Effector CD4-positive, alpha-beta T cell (primary cell): ENCODE data around the gene TRAPPC3L.

Experiments used
- DNase-seq: peaks from one replicate; pipeline ENCODE4 v3.0.0-alpha.2; 2020

Gene TRAPPC3L

DNA sequence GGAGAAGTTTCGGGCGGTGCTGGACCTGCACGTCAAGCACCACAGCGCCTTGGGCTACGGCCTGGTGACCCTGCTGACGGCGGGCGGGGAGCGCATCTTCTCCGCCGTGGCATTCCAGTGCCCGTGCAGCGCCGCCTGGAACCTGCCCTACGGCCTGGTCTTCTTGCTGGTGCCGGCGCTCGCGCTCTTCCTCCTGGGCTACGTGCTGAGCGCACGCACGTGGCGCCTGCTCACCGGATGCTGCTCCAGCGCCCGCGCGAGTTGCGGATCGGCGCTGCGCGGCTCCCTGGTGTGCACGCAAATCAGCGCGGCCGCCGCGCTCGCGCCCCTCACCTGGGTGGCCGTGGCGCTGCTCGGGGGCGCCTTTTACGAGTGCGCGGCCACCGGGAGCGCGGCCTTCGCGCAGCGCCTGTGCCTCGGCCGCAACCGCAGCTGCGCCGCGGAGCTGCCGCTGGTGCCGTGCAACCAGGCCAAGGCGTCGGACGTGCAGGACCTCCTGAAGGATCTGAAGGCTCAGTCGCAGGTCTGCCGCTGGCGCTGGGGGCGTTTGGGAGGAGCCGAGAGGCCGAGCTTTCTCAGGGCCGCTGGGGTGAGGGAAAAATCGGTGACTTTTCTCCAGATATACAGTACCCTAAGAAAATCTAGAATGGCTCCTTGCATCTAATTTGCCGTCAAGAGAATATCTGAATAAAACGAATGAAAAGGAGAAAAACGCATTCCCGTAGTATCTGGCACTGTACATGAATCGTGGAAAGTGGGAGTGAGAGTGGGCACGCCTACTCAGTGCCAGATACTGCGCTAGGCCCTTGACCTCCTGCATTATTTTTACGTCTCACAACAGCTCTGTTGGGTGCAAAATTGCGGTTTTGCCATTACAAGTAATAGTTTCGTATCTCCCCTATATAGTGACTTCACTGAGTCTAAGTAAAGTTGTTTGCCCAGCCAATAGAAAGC is 83.3 kb downstream of the TRAPPC3L start:
- DNase-seq: no peak

DNA sequence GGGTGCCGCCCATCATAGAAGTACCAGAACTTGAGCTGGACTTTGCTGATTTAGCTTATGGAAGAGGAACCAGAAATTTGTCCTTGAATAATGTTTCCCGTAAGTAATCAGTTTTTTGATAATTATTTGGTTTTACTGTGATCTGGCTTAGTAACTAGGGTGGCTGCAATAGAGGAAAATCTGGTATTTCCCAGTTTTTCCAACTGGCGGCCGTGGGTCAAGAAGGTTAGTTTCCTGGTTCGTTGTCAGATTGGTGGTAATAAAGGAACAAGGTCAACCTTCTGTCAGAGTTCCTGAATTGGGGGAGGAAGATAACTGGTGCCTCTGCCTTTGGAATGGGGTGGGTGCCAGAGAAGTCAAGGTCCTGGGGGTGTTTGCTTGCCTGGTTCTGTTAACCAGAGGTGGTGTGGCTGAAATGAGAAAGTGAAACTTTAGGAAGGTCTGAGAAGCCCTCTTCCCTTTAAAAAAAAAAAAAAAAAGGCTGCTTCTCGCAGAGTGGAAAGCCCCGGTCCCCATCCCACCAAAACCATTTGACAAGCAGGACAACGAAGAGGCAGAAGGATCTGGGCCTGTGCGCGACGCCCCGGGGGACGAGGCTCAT is 84.1 kb downstream of the TRAPPC3L start, which contains the start of gene CALHM6:
TSS of gene CALHM6 (plus strand) at position 45 of the 601 bp plus-strand sequence. CDS start at position 600, 555 bp downstream.
- DNase-seq: no peak

DNA sequence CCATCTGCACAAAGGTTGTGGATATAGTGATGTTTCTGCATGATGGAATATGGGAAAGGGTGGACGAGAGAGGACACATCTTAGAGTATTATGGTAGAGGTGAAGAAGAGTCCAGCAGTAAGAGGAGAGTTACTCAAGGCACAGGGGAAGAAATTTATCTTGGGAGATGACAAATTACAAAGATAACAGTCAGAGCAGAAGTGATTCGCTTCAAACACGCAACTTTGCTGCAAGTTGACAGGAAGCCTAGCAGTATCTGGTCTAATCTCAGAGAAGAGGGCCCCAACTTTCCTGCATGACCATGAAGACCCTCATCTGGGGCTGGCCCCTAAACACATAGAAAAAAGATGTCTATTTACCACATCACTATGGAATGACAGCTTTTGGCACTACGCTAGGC is 85.6 kb downstream of the TRAPPC3L start:
- DNase-seq: no peak

DNA sequence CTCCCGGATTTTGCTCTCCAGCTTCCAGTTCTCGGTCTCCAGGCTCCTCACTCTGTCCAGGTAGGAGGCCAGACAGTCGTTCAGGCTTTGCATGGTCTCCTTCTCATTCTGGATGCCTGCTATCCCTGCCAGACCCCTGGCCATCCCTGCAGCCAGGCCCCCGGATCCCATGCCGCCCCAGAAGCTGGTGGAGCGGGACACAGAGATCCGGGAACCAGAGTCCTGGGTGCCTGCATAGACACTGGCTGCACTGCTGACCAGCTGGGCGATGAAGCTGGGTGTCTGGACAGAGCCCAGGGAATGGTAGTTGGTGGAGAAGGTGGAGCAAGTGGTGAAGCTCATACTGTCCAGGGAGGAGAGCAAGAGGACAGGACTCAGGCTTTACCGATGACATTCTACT is 87.2 kb downstream of the TRAPPC3L start:
- no peak for DNase-seq

DNA sequence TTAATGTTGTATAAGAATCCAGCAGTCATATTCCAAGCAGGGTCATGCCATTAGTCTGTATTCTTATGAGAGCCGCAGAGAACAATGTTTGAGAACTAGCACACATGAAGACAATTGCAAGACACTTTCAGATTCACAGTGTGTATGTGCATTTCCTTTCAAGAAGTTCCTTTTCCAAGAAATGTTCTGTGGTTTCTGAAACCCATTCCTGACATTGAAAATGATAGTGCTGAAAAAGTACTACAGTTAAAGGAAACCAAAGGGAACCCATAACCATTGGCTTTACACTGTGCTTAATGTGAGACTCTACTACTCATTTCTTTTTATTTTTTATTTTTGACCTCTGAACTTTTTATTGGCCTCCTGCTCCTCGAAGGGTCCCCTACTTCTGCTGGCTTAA is 88.6 kb downstream of the TRAPPC3L start:
- DNase-seq: no peak

DNA sequence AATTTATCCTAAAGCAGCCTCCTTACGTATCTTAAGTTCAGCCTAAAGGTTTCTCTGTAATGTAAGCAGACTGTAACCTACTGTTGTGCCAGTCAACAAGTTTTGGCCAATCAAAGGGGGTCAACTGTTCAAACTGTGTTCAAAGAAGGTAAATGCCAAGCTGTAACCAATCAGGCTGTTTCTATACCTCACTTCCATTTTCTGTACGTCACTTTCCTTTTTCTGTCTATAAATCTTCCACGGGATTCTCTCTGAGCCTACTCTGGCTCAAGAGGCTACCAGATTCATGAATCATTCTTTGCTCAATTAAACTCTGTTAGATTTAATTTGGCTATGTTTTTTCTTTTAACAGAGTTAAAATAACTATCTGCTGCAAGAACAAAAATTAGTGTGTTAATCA is 89.4 kb downstream of the TRAPPC3L start:
- DNase-seq: no peak

DNA sequence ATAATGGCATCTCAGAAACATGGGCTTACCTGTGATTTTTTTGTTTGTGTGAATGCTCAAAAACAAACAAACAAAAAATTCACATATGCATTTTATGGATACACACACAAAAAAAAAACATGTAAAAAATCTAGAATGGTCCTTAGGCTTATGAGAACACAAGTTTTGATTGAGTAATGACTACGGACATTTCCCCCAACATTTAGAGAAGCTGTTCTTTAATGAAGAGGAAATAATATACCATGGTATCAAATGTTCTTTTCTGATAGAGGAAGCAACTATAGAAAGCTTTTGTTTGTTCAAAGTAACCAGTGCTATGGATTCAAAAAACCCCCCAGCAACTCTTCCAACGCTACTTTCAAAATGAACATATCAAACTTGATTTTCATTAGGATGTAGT is 93.0 kb downstream of the TRAPPC3L start:
- no peak for DNase-seq

DNA sequence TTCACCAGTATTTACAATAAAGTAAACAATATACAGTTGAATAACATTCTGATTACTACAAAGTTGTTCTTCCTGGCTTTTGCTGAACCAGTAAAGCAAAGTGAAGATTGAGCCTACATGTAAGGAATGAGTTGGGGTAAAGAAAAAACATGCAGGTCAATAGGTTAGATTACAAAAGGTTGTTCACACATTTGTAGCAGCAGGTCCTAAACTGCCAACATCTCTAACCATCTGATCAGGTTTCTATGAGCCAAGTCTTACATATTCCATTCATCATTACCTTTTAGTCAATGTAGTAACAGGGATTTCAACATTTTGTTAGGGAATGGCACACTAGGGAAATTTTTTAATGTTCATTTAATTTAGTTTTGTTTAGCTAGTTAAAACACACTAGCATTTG is 93.6 kb downstream of the TRAPPC3L start:
- DNase-seq: no peak

DNA sequence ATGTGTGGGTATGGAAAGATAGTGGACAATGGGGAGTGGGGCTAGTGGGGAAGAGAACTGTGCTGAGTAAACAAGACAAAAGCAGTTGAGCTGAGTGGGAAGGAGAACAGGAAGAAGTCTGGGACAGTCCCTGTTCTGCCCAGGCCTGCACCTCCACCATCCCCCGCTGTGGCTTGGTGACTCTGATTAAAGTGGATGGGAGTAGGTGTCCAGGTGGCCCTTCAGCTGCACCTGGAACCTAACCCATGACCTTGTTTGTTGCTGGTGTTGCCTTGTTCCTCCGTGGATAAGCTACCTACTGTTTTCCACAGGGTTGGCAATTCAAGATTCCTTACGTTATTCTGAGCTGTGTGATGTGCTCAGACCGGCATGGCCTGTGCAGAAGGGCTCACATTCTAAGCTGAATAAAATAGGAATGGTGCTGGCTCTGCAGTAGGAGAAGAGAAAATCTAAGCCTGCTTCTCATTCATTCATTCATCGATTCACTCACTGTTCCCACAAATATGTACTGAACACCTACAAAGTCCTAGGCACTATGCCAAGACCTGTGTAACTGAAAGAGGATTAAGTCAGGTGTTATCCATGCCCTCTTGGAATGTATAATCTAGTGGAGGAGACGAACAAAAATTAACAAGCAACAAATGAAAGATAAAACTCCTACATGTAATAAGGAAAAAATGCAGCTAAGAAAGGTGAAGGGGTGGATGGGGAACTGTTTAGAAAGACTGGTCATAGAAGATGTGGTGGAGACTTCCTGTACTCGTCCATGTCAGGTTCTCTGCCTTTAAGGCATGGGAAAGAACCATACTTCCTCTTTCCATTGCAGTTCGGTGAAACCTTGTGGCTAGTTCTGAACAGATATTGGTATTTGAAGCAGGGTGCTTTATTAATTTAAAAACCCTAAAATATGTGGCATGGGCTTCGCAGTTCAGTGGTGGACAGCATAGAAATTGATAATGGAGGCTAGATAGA is 94.4 kb downstream of the TRAPPC3L start:
- no peak for DNase-seq

DNA sequence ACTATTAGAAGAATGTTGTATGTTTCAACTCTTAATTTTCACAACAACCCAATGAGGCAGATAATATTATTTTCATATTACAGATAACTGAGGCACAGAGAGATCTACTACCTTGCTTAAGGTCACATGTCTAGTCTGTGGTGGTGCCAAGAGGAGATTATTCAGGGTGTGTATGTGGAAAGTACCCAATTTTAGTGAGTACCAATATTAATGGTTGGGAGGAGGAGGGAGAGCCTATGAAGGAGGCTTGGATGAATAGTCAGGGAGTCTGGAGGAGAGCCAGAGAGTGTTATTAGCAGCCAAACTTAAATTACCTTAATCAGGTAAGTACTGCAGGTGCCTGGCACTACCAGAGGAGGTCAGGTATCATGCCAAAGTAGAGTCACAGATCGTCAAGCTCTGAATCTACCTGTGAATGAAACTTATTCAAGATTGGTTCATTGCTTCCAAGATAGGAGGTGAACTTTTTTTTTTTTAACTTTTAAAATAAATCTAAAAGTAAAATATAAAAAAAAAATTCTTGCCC is 95.2 kb downstream of the TRAPPC3L start:
- DNase-seq: no peak

DNA sequence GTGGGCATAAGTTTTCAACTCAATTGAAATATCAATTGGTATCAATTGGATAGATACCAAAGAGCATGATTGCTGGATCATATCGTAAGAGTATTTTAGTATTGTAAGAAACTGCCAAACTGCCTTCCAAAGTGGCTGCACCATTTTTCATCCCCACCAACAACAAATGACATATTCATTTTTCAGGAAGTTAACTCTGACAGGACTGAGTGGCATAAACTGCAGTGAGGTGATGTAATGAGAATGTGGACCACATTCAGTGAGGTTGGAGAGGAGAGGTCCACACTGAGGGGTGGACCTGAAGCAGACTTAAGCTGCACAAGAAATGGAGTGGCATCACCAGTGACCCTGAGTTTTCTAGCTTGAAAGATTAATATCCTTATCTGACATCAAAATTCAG is 95.9 kb downstream of the TRAPPC3L start:
- no peak for DNase-seq

DNA sequence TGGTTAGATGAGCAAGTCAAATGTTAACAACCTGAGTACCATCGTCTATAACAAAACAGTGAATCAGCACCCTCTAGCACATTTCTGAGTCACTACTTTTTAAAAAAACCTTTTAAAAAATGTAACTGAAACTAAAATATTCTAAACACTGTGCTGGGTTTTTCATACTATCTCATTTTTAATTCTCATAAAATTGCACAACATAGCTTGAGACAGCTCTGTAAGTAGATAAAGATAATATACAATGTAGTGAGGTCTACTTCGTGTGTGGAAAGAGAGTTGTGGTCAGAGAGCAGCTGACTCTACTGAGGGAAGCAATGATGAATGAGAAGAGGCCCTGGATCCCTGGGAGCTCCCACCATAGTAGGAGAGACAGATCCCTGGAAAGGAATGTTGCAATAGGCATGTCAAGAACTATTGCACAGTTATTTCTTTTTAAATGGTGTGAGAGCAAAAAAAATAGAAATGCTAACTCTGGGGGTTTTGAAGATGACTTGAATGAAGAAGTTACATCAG is 97.9 kb downstream of the TRAPPC3L start:
- DNase-seq: no peak

DNA sequence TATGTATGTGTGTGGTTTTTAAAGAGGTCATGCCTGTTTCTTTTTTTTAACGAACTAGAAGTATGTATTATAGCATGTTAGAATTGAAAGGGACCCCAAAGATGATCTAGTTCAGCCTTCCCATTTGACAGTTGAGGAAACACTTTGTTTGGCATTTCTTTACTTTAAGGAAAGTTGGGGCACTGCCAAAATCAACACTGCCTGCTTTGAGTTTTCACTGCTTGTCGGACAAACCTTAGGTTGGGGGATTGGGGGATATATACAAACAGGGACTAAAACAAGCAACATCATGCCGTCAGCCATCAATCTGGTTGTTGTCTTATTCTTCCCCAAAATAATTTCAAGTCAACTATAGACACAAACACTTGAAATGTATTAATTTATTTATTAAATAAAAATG is 98.4 kb downstream of the TRAPPC3L start:
- no peak for DNase-seq

DNA sequence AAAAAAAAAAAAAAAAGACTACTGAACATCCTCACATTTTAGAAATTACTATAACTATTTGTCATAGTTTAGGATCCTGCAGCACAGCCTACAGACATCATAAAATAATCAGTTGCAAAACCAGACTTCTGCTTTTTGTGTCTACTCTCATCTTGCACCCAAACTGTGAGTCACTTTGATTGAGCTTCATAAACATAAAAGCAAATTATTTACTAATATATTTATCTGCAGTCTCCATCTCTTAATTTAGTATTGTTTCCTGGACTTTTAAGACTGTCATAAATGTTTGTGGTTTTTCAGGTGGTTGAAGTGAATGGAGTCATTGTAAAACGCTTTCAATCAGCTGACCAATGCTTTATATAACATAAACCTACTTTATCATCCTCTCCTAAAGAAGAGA is 99.1 kb downstream of the TRAPPC3L start:
- DNase-seq: no peak

DNA sequence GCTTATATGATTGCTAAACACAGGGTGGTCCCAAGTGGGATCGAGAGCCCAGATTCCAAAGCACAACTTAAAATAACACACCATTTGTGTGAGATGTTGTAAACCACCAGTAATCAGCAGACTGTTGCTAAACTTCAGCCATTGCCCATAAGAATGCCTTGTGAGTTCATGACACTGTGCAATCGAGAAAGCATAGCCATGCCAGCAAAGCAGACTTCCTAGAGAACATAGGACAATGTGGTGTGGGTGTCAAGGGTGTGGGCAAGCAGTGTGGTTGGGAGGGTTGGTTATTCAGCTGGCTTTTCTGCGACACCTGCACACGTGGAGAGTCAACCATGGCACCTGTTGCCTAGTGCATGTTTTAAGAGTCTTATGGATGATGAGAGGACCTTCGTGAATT is 100.4 kb downstream of the TRAPPC3L start:
- DNase-seq: no peak
